ENCODE results near the gene ZNF496. TPM values are rescaled to one million over a fixed set of nuclear protein-coding genes. Genes with fewer than 3 reads are reported as not detected.
A peak's percentile ranks its signal among the peaks of the same experiment; 100 is the strongest.

Gene ZNF496
- total and polyA plus RNA-seq, 2 of the 13 experiments (the other 11 are each of a cell fraction or from before 2014, with no cell fraction given) = 14.8 to 18.6 TPM

DNA sequence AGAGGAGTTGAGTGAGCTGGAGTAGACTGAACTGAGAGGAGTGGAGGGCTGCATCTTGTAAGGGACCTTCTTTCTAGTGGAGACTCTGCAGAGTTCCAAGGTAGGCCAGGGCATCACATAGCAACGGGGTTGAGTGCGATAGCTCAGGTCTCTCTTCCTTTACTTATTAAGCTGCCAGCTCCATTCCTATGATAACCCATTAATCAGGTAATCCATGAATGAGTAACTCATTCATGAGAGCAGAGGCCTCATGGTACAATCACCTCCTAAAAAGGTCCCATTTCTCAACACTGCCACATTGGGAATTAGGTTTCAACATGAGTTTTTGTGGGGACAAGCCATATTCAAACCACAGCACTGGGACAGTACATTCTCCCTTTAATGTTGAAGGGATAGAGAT, 54.5 kb downstream of the ZNF496 start:
- CTCF ChIA-PET (ENCODE audit: low intra/inter-chr PET ratio, low total read pairs) = no interaction called here
- in situ Hi-C loops (cut with HindIII; ENCODE audit: extremely low pct_ligation_motif_present, low pct_unique_long_range_greater_than_20kb) (no loop called here), intact Hi-C loops (cut with micrococcal nuclease; ENCODE audit: unreplicated experiment) (no loop called here)
- no TSS peak for BruUV-seq (replicated peaks)
- Histone ChIP-seq H3K27ac (ENCODE audit: extremely low read length, insufficient read depth, low read length) (no peak overlapping the region), H3K9me3 (ENCODE audit: low read length) (no peaks in the 10 kb centered on the region), H3K9ac (ENCODE audit: insufficient read depth, low read depth, low read length) (no peak overlapping the region), H3K27me3 (ENCODE audit: control insufficient read depth in 1 of 2, insufficient read depth in 2 of 2, low read length in 2 of 2) (no peaks in the 10 kb centered on the region), H3K4me3 (replicated peaks in 1 of 3; ENCODE audit: insufficient read depth in 1 of 3, low read depth in 2 of 3, low read length in 3 of 3) (no peak overlapping the region), H4K20me1 (ENCODE audit: insufficient read depth, low read length) (no peaks in the 10 kb centered on the region), H3K4me2 (ENCODE audit: low read depth, low read length) (no peak overlapping the region), H3K79me2 (ENCODE audit: insufficient read depth, low read length) (no peaks in the 10 kb centered on the region), H3K4me1 (ENCODE audit: insufficient read depth, low read length) (peaks cover 9% of the 10 kb centered on the region), H3K36me3 (replicated peaks in 1 of 2; ENCODE audit: control insufficient read depth in 1 of 2, insufficient read depth in 2 of 2, low read length in 2 of 2) (no peaks in the 10 kb centered on the region), H2AFZ (ENCODE audit: low read length) (no peak overlapping the region)
- FAIRE-seq (no peak), ATAC-seq (no peak), DNase-seq (ENCODE audit: low spot score) (no peak)
- 92% methylated on average over 2 of the region's 2 CpGs for WGBS (ENCODE audit: low lambda C conversion rate)
- TF ChIP-seq ZNF143 (CRISPR knock-in tag; IDR thresholded peaks at IDR 0.05) (no peak), ZNF781 (CRISPR knock-in tag; IDR thresholded peaks at IDR 0.05; ENCODE audit: borderline replicate concordance, not compliant biosample characterization) (no peak), ZNF552 (CRISPR knock-in tag; IDR thresholded peaks at IDR 0.05; ENCODE audit: borderline replicate concordance) (no peak), TAF15 (IDR thresholded peaks at IDR 0.05; ENCODE audit: low read depth, low read length, poor library complexity, severe bottlenecking) (no peak), ZNF572 (CRISPR knock-in tag; IDR thresholded peaks at IDR 0.05) (no peak), ZNF180 (CRISPR knock-in tag; IDR thresholded peaks at IDR 0.05; ENCODE audit: borderline replicate concordance, low read depth) (no peak), BCL6 (CRISPR knock-in tag; IDR thresholded peaks at IDR 0.05) (no peak), NFYB (CRISPR knock-in tag; IDR thresholded peaks at IDR 0.05) (no peak), NCOA1 (CRISPR knock-in tag; IDR thresholded peaks at IDR 0.05) (no peak)
- POLR2A ChIA-PET = no interaction called here

DNA sequence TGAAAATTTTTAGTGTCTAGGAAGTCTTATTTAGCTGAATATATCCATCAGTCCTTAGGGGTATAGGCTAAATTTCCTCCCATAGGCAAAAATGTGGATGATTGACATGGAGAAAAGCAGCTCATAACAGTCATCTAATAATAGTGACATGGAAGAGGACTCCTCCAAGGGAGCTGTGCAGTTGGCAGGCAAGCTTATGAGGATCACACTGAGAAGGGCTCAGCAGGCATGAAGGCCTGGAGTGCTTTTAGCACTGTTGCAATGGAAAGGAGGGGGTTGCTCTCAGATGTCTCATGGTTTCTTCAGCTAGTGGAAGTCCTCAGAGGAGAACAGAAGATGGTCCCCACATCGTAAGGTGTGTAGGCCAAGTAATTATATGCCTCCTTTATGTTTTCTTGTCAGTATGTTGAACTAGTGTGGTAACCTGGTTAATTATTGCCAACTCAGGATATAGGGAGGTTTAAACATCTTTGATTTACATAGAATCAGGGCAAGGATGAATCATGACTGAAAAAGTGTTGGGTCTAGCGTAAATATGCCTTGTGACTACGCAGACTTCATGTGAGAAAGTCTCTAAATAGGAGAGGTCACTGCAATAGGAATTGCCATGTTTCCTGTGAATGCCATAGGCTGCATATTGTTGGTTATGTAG, 56.9 kb downstream of the ZNF496 start:
- POLR2A ChIA-PET = no interaction called here
- in situ Hi-C loops (cut with HindIII; ENCODE audit: extremely low pct_ligation_motif_present, low pct_unique_long_range_greater_than_20kb) = no loop called here

More for the DNA sequence above, 56.9 kb downstream of the ZNF496 start:
- H2AFZ ChIP-seq (ENCODE audit: low read length) = no peak overlapping the region
- H3K4me2 ChIP-seq (ENCODE audit: low read depth, low read length) = no peak overlapping the region
- H4K20me1 ChIP-seq (ENCODE audit: insufficient read depth, low read length) = no peaks in the 10 kb centered on the region
- peaks cover 10% of the 10 kb centered on the region for H3K4me1 ChIP-seq (ENCODE audit: insufficient read depth, low read length)
- CTCF ChIA-PET (ENCODE audit: low intra/inter-chr PET ratio, low total read pairs) = no interaction called here
- H3K27me3 ChIP-seq (ENCODE audit: control insufficient read depth in 1 of 2, insufficient read depth in 2 of 2, low read length in 2 of 2) = no peaks in the 10 kb centered on the region
- ATAC-seq (peak; percentile 50; the same call in 2 of the 3 replicates), DNase-seq (ENCODE audit: low spot score) (peak; percentile 17), FAIRE-seq (no peak)
- no peak overlapping the region for H3K4me3 ChIP-seq (replicated peaks in 1 of 3; ENCODE audit: insufficient read depth in 1 of 3, low read depth in 2 of 3, low read length in 3 of 3)
- 24% methylated on average over 3 of the region's 3 CpGs for WGBS (ENCODE audit: low lambda C conversion rate)
- TF ChIP-seq MAFF (IDR thresholded peaks at IDR 0.05; ENCODE audit: low read depth, low read length) (peak; percentile 51; the same call in 1 of the 2 replicates), MAFK (conservative IDR thresholded peaks at IDR 0.05 in 1 of 2, IDR thresholded peaks at IDR 0.05 in 1 of 2; ENCODE audit: low read length in 2 of 2) (peak; percentile 65 to 66), CBX2 (IDR thresholded peaks at IDR 0.05; ENCODE audit: low read depth, low read length) (no peak), CBX2 (CRISPR knock-in tag; IDR thresholded peaks at IDR 0.05; ENCODE audit: low read depth) (no peak)
- TF ChIP-seq, protein P1, sequence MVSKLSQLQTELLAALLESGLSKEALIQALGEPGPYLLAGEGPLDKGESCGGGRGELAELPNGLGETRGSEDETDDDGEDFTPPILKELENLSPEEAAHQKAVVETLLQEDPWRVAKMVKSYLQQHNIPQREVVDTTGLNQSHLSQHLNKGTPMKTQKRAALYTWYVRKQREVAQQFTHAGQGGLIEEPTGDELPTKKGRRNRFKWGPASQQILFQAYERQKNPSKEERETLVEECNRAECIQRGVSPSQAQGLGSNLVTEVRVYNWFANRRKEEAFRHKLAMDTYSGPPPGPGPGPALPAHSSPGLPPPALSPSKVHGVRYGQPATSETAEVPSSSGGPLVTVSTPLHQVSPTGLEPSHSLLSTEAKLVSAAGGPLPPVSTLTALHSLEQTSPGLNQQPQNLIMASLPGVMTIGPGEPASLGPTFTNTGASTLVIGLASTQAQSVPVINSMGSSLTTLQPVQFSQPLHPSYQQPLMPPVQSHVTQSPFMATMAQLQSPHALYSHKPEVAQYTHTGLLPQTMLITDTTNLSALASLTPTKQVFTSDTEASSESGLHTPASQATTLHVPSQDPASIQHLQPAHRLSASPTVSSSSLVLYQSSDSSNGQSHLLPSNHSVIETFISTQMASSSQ (IDR thresholded peaks at IDR 0.05; ENCODE audit: low read depth) = 0 out of 2 replicates have a peak, but pooled peaks have one; percentile 30
- TF ChIP-seq, protein P1 (CRISPR knock-in tag; IDR thresholded peaks at IDR 0.05; ENCODE audit: borderline replicate concordance) = no peak
- no peak overlapping the region for H3K27ac ChIP-seq (ENCODE audit: extremely low read length, insufficient read depth, low read length)
- H3K9me3 ChIP-seq (ENCODE audit: low read length) = peaks cover 4% of the 10 kb centered on the region
- intact Hi-C loops (cut with micrococcal nuclease; ENCODE audit: unreplicated experiment) = no loop called here
- H3K9ac ChIP-seq (ENCODE audit: insufficient read depth, low read depth, low read length) = no peak overlapping the region
- no peaks in the 10 kb centered on the region for H3K36me3 ChIP-seq (replicated peaks in 1 of 2; ENCODE audit: control insufficient read depth in 1 of 2, insufficient read depth in 2 of 2, low read length in 2 of 2)
- no peaks in the 10 kb centered on the region for H3K79me2 ChIP-seq (ENCODE audit: insufficient read depth, low read length)
- no TSS peak for BruUV-seq (replicated peaks)
